ENCODE measurements around the gene LEMD2. TPM values are rescaled to one million over a fixed set of nuclear protein-coding genes. Genes with fewer than 3 reads are reported as not detected.

The LEMD2 gene
- total RNA-seq, 1 experiment from 2014 or later, result 33.8 TPM

DNA sequence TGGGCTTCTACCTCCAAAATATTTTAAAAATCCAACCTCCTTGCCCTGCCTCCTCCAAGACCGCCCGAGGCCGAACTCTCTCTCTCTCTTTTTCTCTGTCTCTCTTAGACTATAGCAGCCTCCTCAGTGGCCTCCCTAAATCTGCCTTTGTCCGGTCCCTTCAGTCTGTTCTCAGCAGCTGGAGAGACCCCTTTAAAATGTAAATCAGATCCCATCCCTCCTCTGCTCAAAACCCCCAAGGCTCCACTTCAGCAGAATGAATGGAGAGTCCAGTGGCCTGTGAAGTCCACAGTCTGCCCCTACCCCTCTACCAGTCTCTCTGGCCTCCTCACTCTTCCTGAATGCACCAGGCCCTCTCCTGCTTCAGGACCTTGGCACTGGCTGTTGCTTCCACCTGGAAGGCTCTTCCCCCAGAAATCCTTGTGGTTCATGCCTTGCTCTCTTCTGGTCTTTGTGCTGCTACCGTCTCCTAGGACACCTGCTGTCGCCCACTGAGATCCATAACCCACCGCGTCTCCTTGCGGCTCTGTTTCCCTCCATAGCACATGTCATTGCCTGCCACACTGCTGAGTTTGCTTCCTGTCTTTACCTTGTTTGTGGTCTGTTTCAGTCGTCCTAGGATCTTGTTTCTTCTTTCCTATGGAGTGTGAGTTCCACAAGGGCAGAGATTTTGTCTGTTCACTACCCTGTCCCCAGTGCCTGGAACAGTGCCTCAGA, 8.9 kb upstream of the LEMD2 start:
- no peak for DNase-seq (ENCODE audit: low read depth)

DNA sequence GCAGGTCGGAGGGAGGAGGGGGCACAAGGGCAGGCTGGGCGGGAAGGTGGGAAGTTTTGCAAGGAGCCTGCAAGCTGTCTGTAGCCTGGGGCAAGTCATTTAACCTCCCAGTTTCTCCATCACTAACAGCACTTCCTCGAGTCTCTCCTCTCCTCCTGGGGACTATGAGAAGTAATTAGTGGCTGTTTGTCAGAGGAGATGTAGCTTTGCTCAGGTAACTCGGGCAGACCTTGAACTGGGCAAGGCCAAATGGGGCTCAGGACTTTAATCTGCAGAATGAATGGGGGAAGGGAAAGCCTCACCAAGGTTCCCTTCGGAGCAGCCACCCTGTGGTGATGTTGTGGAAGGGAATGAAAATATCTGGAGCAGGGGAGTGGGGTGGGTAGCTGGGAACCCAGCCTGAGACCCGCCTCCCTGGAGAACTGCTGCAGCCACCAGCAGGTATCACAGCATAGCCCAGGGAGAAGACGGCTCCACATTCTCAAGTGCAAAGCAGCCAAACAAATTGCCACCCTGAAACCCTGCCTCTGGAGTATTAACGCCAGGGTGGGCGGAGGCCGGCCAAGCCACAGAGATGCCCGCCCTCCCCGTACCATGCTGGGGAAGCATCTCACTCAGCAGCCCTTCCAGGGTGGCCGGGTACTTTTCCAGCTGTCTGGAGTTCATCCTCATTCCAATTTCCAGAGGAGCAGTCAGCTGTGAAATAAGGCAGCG, 6.1 kb upstream of the LEMD2 start:
- no peak for DNase-seq (ENCODE audit: low read depth)

DNA sequence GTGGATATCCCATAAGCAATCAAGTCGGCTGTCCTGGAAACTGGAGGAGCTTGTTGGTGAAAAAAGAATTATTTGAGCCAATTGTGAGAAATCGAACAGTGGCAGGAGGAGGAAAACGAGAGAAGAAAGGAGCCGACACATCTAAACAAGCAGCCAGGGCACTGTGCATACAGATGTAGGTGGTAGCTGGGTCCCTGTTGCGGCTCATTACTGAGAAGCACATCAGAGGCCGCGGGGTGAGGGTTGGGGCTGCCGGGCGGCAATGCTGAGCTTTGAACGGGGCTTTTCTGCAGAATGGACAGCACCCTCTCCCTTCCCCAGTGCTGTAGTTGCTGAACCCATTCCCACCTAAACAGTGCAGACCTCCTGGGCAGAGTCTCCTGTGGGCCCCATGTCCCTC, 4.1 kb upstream of the LEMD2 start:
- no peak for DNase-seq (ENCODE audit: low read depth)

DNA sequence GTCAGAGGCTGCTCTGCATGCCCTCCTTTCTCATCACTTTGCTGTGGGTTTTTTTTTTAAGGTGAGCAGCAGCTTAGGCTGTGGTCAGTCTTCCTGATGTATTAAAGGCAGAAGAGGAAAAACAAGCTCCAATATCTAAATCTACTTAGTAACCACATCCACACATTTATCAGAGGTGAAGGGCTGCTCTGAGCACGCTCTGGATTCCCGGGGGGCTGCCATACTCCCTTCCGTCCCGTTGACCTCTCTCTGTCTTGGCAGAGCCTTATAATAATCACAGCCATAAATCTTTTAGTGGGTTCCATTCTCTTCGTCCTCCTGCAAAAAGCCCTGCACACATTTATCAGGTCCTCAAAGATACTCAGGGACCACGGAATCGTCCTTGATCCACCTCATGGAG, 2.7 kb upstream of the LEMD2 start:
- no peak for DNase-seq (ENCODE audit: low read depth)

DNA sequence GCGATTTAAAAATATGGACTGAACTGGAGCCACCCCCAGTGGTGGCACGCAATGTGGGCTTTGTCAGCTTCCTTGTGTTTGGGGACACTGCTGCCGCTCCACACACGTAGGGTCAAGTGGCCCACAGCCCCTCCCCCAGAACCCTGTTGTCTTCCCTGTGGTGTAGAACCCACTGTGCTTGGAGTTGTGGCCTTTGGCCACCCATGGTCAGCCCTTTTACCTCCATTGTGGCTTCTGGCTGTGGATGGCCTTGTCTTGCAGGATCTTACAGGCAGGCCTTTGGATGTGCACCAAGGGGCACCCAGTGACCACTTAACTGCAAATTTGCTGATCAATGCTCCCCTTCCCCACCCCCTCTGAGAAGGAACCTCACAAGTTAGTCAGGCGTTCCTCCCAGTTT, 2.0 kb upstream of the LEMD2 start:
- no peak for DNase-seq (ENCODE audit: low read depth)

DNA sequence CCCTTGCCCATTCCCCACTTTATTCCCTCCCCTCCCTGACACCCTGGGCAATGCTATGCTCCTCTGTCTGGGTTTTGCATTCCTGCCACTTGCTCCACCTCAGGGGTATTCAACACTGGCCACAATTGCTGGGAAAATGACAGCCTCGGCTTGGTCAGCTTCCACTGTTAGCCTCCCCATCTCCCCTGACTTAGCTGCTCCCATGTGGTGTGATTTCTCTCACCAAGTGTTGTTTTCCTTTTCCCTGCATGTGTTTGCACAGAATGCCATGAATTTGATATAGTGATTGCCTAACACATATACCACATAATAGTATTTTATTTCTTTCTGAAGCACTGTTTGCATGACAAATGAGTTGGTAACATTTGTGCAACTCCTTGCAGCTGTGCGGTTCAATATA, 1.4 kb upstream of the LEMD2 start:
- no peak for DNase-seq (ENCODE audit: low read depth)

DNA sequence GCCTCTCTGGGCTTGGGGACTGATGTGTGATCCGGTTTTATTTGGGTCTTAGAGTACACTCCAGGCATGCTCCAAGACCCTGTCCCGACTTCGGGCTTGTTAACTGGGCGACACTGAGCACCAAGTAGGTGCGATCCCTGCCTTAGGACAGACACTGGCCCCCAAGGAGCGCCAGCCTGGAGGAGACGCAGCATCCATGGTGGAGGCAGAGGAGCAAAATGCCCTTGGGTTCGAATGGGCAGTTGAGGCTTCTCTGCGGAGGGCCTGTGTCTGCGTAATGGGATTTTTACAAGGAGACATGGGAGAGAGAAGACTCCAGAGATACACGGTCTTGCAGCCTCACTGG, 593 bp upstream of the LEMD2 start:
- DNase-seq (ENCODE audit: low read depth), result no peak

DNA sequence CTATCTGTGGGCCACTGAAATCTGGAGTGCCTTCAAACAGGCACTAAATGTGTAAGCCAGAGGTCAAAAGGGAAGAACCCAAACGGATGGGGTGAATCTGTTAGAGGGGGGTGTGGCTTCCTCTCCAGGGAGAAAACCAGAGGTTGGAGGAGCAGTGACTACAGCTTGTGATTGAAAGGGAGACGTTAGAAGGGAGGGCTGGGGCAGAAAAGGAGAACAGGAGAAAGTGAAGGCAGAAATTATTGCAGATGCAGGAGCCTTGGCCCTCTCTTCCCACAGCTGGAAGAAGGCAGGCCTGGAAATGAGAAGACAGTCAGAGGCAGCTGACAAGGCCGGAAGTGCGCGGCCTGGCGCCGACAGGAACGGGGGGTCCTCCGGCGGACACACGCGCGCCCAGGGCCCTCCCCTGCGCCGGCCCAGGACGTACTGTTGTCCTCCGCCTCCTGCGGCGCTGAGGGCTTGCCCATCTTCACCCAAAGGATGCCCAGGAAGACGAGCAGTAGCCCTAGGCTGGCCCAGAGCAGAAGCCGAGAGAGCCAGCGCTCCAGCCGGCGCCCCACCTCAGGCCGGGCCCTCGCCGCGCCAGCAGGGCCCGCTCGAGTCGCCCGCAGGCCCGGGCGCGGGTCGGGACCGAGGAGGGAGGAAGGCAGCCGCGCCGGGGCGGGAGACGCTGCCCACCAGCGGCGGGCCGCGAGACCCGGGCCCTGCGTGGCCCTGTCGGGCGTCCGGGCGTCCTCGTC, 806 bp downstream of the LEMD2 start:
- peak; percentile 81 for DNase-seq (ENCODE audit: low read depth)

DNA sequence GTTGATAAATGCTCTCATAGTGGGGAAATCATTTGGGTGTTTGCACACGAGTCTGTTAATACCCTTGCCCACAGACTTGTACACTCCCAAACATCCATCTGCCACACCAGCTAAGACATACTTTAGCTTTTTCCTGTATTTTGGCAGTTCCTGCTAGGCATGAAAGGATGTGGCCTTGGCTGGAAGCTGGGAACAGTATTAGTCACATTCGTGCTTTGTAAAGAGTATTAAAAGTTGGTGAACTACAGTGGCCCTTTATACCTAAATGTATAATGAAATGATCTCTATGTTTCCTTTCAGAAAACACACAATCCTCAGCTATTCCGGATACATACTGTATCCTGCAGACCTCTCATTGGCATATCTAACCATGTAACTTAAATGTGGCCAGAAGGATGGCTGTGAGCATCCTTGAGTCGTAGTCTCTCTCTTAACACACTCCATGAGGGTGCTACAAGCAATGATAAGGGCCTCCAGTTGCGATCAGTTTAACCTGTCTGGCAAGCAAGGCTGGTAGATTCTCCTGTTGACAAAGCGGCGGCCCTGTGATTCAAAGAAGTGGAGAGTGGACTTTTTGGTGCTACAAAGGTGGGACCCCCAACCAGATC, 1.5 kb downstream of the LEMD2 start:
- peak; percentile 49 for DNase-seq (ENCODE audit: low read depth)

DNA sequence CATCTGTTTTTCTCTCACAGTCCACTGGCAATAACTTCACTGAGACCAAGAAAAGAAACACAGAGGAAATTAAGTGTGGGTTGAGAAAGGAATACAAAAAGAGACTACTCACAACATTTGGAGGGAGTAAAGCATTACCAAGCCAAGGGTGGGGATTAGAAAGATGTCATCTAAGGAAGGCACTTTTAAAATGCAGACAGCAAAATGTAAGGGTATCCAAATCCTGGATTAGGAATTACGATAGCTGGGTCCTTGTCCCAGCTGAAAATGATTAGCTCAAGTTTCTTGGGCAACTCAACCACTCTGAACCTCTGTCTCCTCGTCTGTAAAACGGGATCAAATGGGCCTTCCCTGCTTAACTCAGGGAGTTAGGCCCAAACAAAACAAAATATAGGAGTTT, 2.2 kb downstream of the LEMD2 start:
- DNase-seq (ENCODE audit: low read depth), result no peak

DNA sequence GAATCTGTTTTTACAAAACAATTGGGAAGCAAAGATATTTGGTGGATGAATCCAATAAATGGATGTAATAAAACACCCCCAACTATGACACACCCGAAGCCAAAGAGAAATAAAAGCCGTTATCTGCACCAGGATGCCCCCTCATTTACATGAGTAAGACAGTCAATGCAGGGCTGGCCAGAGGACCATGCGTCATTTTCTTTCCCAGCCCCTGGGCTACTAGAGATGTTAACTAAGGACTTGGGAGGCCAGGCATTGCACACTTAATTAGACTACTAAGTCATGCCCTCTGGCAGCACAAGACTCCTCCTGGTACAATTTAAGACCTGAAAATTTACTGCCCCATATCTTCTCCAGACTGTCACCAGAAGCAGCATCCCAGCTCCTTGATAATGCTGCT, 3.2 kb downstream of the LEMD2 start:
- peak; percentile 75 for DNase-seq (ENCODE audit: low read depth)

DNA sequence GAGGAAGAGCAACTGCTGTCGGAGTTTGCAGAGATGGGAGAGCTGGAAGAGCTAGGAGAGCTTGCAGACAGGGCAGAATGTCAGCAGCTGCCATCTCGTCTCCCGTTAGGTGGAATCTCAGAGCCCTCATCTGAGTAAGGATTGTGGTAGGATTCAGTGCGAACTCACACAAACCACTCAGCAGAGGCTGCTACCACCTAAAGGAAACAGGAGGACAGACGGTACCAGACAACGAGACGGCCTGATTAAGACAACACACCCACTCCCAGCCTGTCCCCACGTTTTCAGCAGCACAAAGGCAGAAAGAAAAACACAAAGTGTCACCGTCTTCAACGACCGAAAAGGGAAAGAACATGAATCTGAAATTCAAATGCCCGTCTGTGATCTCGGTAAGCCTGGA, 4.1 kb downstream of the LEMD2 start:
- DNase-seq (ENCODE audit: low read depth), result no peak

DNA sequence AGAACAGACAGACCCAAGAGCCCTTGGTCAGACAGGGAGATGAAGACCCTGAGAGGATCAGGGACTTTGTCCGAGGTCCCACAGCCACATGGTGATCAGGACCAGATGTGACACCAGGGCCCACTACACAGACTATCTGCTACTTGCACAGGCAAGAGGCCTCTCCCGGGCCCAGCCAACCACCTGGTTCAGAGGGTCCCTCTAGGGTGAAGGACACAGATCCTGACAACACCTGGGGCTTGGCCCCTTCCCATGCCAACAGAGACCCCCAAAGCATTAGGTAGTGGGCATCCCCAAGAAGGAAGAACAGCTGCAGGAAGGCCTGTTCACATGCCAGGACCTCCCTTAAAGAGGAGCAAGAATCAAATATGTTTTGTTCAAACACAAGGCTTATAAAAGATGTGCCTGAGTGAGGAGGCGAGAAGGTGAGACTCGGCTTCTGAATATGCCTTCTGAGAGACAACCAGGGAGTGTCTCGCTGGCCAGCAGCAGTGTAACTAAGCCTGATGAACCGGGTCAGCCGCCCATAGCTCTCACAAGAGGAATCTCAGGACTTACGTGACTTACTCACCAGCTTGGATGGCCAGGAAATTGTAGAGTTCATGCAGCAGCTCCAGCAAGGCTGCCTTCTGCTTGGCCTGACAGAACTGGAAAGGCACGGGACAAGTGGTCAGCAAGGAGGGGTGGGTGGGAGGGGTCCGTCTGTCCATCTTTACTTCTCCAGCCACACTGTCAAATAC, 5.0 kb downstream of the LEMD2 start:
- DNase-seq (ENCODE audit: low read depth), result no peak

DNA sequence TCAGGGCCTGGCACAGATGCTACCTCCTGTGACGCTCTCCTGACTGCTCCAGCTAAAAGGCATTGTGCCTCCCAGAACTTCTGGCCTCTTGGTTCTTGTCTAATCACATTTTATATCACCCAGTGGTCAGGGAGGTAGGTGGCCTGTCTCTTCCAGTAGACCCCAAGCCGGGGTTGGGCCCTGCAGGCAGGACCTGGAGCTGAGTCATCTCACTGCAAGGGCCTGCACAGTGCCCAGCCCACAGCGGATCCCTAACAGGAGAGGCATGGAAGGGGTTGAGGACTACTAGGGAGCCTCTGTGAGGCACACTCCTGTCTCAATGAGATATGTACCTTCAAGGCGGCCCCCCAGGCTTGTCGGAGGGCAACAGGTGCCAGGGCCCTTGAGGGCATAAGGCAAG, 6.4 kb downstream of the LEMD2 start:
- DNase-seq (ENCODE audit: low read depth), result no peak

DNA sequence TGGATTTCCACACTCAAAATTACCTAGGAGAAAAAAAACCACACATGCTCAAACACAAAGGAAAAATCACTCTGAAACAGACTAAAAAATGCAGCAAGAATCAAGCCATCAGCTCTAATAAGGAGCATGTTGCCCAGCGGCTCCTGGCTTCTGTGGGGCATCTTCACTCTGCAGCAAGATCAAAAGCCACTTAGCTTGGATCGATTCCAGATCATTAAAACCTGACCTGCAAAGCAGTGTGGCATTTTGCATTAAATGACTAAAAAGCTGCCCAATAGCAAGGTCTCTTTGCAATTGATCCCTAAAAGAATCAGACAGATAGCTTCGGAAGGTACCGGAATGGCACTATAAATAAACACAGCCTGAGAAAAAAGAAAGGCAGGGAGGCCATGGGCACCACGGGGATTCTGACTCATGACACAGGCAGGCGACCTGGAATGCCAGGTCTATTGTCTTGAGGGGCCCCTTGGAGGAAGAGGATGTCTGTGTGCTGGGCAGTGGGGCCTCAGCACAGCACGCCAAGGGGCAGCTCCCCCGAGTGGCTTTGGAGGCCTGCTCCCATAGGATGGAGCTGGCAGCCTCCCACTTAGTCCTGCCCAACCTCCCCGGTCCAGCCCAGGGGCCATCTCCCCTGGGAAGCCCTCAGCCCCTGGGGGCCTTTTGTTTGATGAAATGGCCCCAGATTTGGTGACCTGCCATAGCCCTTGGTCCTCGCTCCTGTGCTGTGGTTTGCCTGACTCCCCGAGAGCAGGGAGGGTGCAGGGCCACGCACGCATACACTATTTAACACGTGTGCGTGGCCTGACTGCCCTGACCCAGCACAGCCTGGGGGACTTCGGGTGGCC, 7.6 kb downstream of the LEMD2 start:
- DNase-seq (ENCODE audit: low read depth), result peak; percentile 95

DNA sequence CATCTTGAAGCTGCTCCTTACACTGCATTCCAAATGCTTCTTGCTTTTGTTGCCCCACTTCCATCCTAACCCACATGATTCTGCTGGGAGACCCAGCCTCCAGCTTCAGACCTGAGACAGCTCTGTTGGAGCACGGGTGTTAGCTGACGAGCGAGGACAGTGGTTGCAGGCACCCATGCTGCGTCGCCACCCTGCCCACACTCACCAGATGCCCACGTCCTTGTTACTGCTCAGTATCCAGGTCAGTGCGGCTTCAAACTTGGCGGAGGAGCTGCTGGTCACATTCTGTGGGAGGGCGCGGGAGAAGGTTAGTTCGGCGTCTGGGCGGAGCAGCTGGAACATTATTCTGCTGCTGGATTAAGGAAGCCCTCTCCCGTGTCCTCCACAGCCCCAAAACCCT, 9.0 kb downstream of the LEMD2 start:
- DNase-seq (ENCODE audit: low read depth), result no peak

DNA sequence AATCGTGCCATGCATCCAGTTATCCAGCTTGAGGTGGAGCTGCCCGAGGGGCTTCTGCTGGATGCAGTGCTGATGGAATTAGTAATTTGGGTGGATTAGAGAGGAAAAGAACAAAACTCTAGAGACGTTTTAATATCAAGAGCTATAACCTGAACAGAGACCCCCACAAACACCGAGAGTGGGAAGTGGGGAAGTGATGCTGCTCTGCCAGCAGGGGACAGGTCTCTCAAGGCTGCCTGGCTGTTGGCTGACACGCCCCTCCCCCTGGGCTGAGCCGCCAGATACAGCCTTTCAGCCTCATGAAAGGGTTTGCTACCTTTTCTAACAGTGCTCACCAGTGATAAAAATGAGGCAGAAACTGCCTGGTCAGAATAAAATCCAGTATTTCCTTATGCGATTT, 9.6 kb downstream of the LEMD2 start:
- DNase-seq (ENCODE audit: low read depth), result no peak

DNA sequence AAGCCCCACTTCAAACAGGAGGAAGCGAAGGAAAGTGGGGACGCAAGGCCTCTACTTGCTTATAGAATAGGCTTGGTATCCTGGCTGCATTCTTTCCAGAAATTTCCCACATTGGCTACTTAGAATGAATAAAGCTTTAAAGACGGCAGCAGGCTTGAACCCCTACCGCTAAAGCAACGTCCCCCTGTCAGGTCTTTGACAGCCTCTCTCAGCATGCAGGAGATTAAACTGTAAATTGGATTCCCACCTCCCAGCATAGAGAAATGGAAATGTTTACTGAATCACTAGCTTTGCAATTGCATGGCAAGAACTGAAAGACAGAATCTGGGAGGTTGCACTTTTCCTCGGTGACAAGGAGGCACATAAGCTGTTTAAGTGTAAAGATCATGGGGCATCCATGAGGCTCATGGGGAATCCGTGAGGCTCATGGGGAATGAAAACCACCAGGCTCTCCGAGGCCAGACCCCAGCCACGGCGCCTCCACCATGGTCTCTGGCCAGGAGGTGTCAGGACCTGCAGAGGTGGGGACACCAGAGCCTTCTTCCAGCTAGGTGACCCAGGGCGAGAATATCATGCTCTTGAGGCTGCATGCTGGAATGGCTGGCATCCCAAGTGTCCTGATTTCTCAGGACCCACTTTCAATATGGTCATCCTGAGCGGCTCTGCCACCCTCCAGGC, 10.3 kb downstream of the LEMD2 start:
- no peak for DNase-seq (ENCODE audit: low read depth)

DNA sequence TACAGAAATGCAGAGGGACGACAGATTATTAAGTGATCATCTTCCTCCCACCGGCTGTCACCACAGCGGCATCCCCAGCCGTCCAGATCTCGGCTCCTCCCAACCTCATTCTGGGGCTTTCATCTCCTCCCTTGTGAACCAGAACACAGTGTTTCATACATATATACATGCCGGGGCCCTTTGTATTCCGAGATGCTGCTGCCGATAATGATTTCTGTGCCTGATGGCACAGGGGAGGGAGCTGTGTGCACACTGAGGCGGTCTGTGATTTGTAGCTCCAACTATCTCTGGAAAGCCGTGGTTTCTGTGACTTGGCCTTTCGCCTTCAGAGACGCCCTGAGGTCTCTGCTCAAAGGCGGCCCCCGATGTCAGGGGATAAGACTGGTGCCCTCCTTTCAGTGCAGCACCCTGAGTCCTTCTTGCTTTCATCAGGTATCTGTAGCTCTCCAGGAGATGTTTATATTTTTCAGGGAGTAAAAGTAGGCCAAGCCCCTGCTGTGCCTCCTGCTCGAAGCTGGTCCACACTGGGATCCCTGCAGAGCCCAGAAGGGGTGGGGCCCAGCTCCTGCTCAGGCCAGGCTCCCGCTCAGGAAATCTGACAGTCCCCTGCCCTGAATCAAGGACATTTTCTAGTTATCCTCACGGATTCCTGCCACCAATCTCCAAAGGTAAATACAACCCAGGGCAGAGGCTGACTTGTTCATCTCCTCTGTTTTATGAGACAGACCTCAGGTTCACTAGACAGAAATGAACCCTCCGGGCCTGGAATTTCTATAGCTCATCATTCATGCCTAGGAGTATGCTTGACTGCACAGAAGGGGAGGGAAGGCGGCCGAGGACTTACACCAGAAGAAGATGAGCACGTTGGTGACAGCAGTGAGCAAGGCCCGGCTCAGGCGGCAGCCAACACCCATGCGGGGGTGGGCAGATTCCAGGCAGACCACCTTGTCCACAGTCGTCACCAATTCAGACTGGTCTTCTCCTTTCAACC, 11.2 kb downstream of the LEMD2 start:
- DNase-seq (ENCODE audit: low read depth), result no peak

Data from HT1080 (cell line).